Upper lobe of left lung (tissue), 4 donors: ENCODE results near the gene ARRDC5.

Source experiments
- CTCF ChIP-seq, 6 experiments: fragments of 450-650 bp in 4 of 6; fragments of 200-600 bp in 2 of 6; sonication (generic) in 2 of 6; IDR thresholded peaks; one replicate each; pipeline ENCODE4 v1.5.1; 2016 to 2019; ENCODE audit warnings: antibody characterized with exemption in 6 of 6
- POLR2A ChIP-seq, 4 donors: fragments of 450-650 bp; IDR thresholded peaks; one replicate each; pipeline ENCODE4 v1.5.1; 2016 to 2017; ENCODE audit warnings: antibody characterized with exemption in 4 of 4, mild to moderate bottlenecking in 2 of 4

GRCh38 chr19:4891066-4891465, 11.6 kb downstream of the ARRDC5 start:
- TF ChIP-seq CTCF (IDR thresholded peaks at IDR 0.05) (no peak), POLR2A (IDR thresholded peaks at IDR 0.05) (no peak)
